Measurements from ENCODE around the gene CHRM1.
"Not testable (repeated sequence)": the region's sequence is repeated elsewhere in the genome, so short reads cannot be mapped to it uniquely, and the experiment has no call there.

Gene CHRM1

GRCh38 chr11:62875698-62876478 is 45.3 kb downstream of the CHRM1 start:
- DNase-seq (ENCODE audit: low spot score): no peak

- no peak for DNase-seq (ENCODE audit: low spot score)
These were observed 46.3 kb downstream of the CHRM1 start for GRCh38 chr11:62874851-62875250.

- no peak for DNase-seq (ENCODE audit: low spot score)
These were observed 55.5 kb downstream of the CHRM1 start for GRCh38 chr11:62865635-62866034.

- DNase-seq (ENCODE audit: low spot score): no peak
These were observed 57.4 kb downstream of the CHRM1 start for GRCh38 chr11:62863687-62864335.

- DNase-seq (ENCODE audit: low spot score): not testable (repeated sequence)
These were observed 59.5 kb downstream of the CHRM1 start for GRCh38 chr11:62861564-62862192.

- no peak for DNase-seq (ENCODE audit: low spot score)
These were observed 60.2 kb downstream of the CHRM1 start for GRCh38 chr11:62860835-62861563.

- not testable (repeated sequence) for DNase-seq (ENCODE audit: low spot score)
These were observed 61.9 kb downstream of the CHRM1 start for GRCh38 chr11:62859281-62859703.

Measured in iPS-NIHi11 (cell line).